HG02623 (cell line): ENCODE measurements around the gene GAB4.

Experiments used
- ATAC-seq: cut with Tn5 transposase; IDR thresholded peaks from one replicate; pipeline ENCODE4 v1.9.1; 2021; ENCODE audit warnings: moderate library complexity; ENCODE audit not compliant: unreplicated experiment

GAB4 gene

GRCh38 chr22:16988257-16988656, 19.8 kb downstream of the GAB4 start:
- ATAC-seq, result no peak

GRCh38 chr22:16987822-16988221, 20.2 kb downstream of the GAB4 start:
- no peak for ATAC-seq

GRCh38 chr22:16975155-16975885, 32.7 kb downstream of the GAB4 start:
- ATAC-seq, result no peak

GRCh38 chr22:16974298-16975084, 33.5 kb downstream of the GAB4 start:
- ATAC-seq, result no peak

- no peak for ATAC-seq
Observed at GRCh38 chr22:16973591-16974297, 34.3 kb downstream of the GAB4 start.

DNA sequence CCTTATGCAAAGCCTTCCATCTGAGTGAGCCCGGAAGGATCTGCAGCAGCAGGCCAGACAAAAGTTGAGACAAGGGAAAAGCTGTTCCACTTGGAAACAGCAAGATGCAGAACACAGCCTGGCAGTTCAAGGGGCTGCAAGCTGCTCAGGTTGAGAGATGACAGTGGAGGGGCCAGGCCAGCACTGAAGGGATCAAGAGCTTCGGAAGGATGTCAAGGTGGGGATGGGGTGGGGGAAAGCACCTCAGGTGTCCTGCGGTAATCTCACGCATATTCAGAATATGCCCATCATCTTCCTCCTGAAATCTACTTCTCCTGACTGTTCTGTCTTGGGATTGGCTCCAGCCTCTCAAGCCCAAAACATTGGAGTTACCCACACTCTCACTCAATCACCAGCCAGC, 35.7 kb downstream of the GAB4 start:
- no peak for ATAC-seq

DNA sequence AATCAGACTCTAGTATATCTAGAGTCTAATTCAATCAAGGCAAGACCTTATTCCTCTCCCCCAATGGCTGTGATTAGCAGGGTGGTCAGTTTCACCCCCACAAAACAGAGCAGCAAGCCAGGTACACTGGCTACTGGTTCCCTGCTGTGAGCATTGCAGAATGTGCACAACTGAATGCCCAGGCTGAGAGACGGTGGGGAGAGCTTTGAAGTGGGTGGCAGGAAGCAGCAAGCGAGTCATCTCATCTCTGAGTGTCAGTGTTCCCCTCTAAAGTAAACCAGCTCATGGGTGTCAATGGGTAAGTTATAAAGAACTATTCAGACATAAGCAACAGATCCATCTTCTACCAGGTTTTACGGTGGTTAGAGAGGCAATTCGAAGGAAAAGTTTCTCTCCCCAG, 37.6 kb downstream of the GAB4 start:
- ATAC-seq, result no peak

GRCh38 chr22:16969508-16970327, 38.3 kb downstream of the GAB4 start:
- no peak for ATAC-seq

DNA sequence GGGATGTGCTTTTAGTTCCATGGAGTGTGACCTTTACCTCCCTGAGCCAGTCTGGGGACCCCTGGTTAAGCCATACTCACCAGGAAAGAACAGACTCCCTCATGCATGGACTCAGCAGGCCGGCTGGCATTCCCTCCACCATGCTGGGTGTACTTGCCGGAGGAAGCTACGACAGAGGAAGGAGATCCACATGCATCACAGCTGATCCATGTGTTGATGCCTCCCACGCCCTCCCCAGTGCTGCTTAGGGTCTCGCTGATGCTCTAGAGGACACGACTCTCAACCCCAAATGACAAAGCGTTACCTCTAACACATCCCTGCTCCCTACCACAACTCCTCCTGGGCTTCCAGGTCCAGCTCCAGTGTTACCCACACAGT, 39.8 kb downstream of the GAB4 start:
- ATAC-seq, result no peak

DNA sequence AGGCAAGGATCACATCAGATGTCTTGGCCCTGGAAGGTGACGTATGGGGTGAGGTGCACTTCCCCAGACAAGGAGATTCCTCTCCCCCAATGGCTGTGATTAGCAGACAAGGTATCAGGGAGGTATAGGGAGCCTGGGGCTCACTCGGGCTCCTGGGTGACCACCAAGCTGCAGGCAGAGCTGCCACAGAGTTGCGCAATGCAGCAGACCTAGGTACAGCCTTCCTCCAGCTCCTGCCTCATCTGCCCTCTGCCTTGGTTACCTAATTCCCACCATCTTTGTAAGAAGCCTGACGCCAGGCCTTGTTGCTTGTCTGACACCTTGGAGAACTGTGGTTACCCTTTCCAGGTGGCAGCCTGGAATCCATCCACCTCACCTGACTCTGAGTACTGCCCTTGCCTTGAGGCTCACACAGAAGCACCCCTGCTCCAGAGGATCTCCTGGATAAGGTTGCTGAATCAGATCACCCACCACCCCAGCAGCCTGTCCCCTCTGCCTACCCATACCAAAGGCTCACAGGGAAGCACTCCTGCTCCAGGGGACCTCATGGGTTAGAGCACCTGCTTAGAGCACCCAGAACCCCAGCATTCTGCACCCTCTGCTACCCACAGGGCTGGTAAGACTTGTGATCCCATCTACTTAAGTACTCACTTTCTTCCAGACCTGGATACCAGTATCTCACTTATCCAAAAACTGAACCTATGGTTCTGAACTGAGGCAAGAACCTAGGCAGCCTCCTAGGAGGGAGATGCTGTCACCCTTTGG, 40.4 kb downstream of the GAB4 start:
- ATAC-seq, result no peak

GRCh38 chr22:16966251-16966650, 41.8 kb downstream of the GAB4 start:
- no peak for ATAC-seq

DNA sequence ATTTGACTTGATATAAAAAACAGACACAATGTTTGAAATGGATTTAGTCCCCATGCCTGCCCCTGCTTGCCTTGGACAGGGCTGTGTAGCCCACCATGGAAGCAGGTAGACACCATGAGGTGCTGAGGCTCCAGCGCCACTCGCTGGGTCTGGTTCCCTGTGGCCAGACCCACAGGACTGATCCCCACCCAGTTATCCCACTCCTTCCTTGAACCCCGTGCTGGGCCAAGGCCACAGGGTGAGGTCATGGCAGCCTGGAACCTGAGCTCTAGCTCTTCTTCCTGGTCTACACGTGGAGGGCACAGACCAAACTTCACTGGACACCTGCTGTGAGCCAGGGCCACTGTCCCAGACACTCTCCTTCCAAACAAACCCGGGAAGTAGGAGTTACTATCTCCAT, 42.5 kb downstream of the GAB4 start:
- no peak for ATAC-seq

DNA sequence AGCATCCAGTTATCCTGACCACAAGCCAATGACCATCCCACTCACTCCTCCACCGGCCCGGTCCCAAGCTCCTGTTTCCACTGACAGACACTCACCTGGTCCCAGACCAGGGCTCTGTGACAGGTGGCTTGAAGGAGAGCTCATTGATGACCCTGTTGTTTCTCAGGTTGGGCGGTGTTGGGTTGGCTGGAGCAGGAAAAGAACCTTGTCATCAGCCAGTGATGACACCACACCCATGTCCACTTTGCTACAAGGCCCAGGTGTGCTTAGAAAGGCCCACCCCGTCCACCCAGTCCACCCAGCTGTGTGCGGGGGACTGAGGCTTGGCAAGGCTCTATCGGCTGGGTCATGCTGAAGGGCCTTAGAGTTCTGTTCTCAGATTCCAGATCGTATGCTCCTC, 42.9 kb downstream of the GAB4 start:
- ATAC-seq, result no peak

- no peak for ATAC-seq
Observed at GRCh38 chr22:16964366-16964765, 43.7 kb downstream of the GAB4 start.

DNA sequence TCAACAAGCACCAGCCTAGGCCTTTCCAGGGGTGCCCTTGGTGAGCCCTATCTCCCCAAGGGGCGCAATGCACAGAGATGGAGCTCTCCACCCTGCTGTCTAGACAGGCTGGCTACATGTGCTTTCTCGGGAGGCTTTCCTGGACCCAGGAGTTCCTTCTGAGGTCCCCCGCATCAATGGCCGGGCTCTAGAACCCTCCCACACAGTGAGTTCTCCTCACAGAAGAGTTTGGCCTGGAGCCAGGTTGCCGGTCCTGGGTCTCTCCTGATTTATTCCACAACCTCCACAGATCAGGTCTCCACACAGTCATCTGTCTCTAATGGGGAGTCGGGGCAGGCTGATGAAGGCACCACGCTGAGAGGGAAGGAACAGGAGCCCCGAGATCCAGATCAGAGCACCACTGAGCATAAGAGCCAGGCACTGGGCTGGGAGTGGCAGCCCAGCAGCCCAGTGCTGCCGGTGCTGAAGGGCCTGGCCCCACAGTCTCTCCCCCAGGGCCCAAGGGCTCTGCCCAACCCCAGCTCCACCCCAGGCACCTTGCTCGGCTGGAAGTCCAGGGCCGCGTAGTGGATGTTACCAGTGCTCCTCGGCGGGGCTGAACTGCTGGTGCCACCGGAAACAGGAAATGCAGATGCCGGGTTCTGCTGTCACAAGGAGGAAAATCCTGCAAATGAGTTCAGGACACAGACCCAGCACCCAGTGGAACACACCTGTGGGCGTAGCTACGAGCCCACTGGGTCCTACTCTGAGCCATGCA, 44.7 kb downstream of the GAB4 start:
- no peak for ATAC-seq

- ATAC-seq, result no peak
Observed at GRCh38 chr22:16962501-16962900, 45.5 kb downstream of the GAB4 start.

GRCh38 chr22:16961477-16962186, 46.4 kb downstream of the GAB4 start:
- ATAC-seq, result no peak

DNA sequence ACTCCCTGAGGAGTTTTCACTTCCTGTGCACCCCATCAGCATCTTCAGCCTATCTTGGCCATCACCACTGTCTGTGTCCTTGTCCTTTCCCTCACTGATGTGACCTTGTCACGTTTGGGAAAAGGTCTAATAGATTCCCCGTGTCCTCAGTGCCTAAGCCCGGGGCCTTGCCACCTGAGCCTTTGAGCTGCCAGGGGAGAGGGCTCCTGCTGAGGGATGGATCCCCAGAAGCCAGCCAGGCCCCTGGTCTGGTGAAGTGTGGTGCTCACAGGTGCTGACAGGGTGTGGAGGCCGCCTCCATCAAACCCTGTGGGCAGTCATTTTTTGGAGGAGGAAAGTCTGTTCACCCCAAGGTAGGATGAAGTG, 47.2 kb downstream of the GAB4 start:
- no peak for ATAC-seq
